ENCODE results near the gene PDZD2. TPM values are rescaled to one million over a fixed set of nuclear protein-coding genes. Genes with fewer than 3 reads are reported as not detected.

PDZD2 gene
- total RNA-seq, 2 experiments from 2014 or later = 0.42 TPM; not detected in 1

DNA sequence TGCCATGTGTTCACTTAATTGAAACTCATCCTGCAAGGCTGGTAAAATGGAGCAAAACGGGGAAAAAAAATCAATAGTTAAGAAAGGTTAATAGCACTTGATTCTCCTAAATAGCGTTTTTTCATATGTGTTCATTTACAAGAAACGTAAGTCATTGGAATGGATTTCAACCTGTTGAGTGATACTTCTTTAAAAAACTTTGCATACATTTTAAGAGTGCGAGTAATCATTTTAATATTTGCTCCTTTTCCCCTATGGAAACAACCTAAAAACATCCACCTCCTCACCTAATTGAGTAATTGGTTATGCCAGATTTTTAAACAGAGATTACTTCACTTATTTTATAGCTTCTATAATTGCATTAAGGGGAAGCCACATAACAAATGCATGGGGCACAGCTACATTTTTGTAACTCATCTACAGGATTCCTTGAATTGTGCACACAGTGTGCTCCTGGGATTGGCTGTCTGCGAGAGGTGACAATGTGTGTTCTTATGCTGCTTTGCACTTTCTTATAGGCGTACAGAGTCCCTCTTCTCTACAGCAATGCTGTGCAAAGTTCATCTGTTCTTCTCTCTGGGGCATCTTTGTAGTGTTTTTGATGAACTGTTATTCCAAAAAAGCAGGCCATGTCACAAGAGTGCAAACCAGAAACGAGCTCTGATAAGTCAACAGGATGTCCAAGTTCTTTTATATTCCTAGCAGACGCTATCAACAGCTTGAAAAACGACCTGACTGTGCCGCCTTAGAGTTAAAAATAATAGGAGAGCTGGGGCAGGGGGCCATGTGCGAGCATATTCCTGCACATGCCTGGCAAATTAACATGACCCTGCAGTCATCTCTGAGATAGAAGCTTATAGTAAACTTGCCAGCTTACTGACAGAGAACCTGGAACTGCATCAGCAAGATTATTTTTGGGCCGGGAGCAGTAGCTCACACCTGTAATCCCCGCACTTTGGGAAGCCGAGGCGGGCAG, 417.2 kb downstream of the PDZD2 start:
- no peaks in the 10 kb centered on the region for H3K27me3 Mint-ChIP-seq
- no peak overlapping the region for H3K4me3 Mint-ChIP-seq
- no peaks in the 10 kb centered on the region for H3K9me3 Mint-ChIP-seq
- no peaks in the 10 kb centered on the region for H3K4me1 Mint-ChIP-seq
- DNase-seq = no peak
- H3K36me3 Mint-ChIP-seq = no peaks in the 10 kb centered on the region
- no peak overlapping the region for H3K27ac Mint-ChIP-seq

DNA sequence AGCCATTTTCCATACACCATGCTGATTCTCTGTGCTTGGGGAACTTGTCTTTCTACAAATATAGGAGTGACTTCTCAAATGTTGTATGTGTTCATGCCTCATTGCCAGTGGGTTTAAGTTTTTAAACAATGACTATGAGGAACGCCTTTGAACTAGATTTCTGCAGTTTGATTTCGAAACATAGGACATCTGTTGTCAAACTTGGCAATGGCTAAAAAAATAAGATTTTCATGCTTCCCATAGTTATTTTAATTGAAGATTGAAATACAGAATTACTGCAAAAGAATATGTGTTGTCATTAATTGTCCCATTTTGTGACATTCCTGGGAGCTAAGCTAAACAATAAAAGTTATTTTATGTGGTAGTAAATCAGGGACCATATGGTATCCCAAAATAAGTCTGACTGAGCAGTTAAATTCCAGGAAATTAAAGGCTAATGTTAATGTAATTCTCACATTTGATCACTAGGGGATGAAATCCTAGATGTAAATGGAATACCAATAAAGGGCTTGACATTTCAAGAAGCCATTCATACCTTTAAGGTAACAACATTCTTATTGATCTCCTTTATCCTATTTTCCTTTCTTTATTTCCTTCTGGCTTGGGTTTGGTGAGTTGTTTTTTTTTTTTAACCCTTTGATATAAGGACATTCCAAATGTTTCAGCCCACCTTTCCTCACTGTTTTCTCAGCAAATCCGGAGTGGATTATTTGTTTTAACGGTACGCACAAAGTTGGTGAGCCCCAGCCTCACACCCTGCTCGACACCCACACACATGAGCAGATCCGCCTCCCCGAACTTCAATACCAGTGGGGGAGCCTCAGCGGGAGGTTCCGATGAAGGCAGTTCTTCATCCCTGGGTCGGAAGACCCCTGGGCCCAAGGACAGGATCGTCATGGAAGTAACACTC, 418.5 kb downstream of the PDZD2 start:
- Mint-ChIP-seq H3K36me3 (no peaks in the 10 kb centered on the region), H3K9me3 (no peaks in the 10 kb centered on the region), H3K27ac (no peak overlapping the region), H3K4me1 (peaks cover under 1% of the 10 kb centered on the region), H3K4me3 (no peak overlapping the region), H3K27me3 (no peaks in the 10 kb centered on the region)
- no peak for DNase-seq

DNA sequence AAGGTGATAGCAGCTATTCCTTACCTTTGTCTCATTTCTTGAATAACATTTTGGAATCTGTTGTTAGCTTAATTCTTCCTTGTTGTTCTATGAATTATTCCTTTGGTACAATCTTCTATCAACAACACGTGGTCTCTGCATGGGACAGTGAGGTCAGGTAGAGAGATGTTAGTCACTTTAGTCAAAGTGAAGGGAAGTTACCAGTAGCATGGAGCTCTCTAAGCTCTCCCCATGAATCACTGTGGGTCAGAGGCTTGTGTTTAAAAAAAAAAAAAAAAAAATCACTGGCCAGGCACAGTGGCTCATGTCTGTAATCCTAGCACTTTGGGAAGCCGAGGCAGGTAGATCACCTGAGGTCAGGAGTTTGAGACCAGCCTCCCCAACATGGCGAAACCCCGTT, 419.2 kb downstream of the PDZD2 start:
- DNase-seq = no peak
- Mint-ChIP-seq H3K4me1 (peaks cover 4% of the 10 kb centered on the region), H3K9me3 (no peaks in the 10 kb centered on the region), H3K4me3 (no peak overlapping the region), H3K27ac (no peak overlapping the region), H3K36me3 (no peaks in the 10 kb centered on the region), H3K27me3 (no peaks in the 10 kb centered on the region)

DNA sequence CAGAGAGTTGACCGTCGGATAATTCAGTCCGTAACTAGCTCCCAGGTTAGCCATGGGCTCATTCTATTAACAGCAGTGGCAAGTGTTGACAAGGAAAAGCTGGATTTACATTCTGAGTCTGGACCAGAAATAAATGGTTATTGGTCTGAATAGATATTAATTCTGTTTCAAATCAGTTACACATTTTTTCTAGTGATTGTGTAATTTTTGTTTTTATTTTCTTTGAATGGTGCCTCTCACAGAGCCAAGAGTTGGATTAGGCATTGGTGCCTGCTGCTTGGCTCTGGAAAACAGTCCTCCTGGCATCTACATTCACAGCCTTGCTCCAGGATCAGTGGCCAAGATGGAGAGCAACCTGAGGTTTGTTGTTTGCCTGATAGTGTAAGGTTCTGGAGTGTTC, 420.1 kb downstream of the PDZD2 start:
- no peak overlapping the region for H3K27ac Mint-ChIP-seq
- H3K27me3 Mint-ChIP-seq = no peaks in the 10 kb centered on the region
- DNase-seq = no peak
- H3K4me1 Mint-ChIP-seq = peaks cover 4% of the 10 kb centered on the region
- no peak overlapping the region for H3K4me3 Mint-ChIP-seq
- no peaks in the 10 kb centered on the region for H3K36me3 Mint-ChIP-seq
- H3K9me3 Mint-ChIP-seq = no peaks in the 10 kb centered on the region

GRCh38 chr5:32059761-32060530, 421.0 kb downstream of the PDZD2 start:
- no peak overlapping the region for H3K4me3 Mint-ChIP-seq
- no peak for DNase-seq
- H3K27me3 Mint-ChIP-seq = no peaks in the 10 kb centered on the region
- no peaks in the 10 kb centered on the region for H3K9me3 Mint-ChIP-seq
- H3K36me3 Mint-ChIP-seq = no peaks in the 10 kb centered on the region
- H3K27ac Mint-ChIP-seq = no peak overlapping the region
- H3K4me1 Mint-ChIP-seq = peaks cover 4% of the 10 kb centered on the region

DNA sequence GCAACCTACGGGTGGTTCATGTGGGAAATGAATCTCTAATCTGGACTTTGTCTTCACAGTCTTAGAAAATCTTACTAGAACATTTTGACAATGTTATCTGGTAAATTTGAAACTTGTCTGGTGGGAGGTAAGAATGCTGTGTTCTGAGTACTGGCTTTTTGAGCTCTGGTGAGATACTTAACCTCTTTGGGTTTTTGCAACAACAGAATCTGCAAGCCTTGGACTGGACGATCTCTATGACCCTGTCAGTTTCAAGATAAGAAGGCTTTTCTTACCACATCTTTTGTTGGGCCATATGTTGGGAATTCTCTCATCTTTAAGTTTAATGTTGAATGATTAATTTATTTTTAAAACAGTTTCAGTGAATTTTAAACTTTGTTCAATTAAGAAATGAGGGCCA, 422.3 kb downstream of the PDZD2 start:
- H3K4me1 Mint-ChIP-seq = peaks cover 4% of the 10 kb centered on the region
- no peak for DNase-seq
- H3K27me3 Mint-ChIP-seq = no peaks in the 10 kb centered on the region
- H3K27ac Mint-ChIP-seq = no peak overlapping the region
- no peaks in the 10 kb centered on the region for H3K9me3 Mint-ChIP-seq
- no peak overlapping the region for H3K4me3 Mint-ChIP-seq
- no peaks in the 10 kb centered on the region for H3K36me3 Mint-ChIP-seq

- H3K27me3 Mint-ChIP-seq = no peaks in the 10 kb centered on the region
- H3K4me1 Mint-ChIP-seq = peaks cover 6% of the 10 kb centered on the region
- H3K36me3 Mint-ChIP-seq = no peaks in the 10 kb centered on the region
- no peak overlapping the region for H3K27ac Mint-ChIP-seq
- no peak for DNase-seq
- no peak overlapping the region for H3K4me3 Mint-ChIP-seq
- no peaks in the 10 kb centered on the region for H3K9me3 Mint-ChIP-seq
Observed at GRCh38 chr5:32066448-32066847, 427.5 kb downstream of the PDZD2 start.

- no peak overlapping the region for H3K27ac Mint-ChIP-seq
- H3K36me3 Mint-ChIP-seq = no peaks in the 10 kb centered on the region
- H3K27me3 Mint-ChIP-seq = no peaks in the 10 kb centered on the region
- DNase-seq = no peak
- no peaks in the 10 kb centered on the region for H3K9me3 Mint-ChIP-seq
- H3K4me3 Mint-ChIP-seq = no peak overlapping the region
- H3K4me1 Mint-ChIP-seq = peaks cover 3% of the 10 kb centered on the region
Observed at GRCh38 chr5:32067774-32068470, 429.0 kb downstream of the PDZD2 start.

- Mint-ChIP-seq H3K27ac (no peak overlapping the region), H3K4me3 (no peak overlapping the region), H3K36me3 (no peaks in the 10 kb centered on the region), H3K4me1 (peaks cover 3% of the 10 kb centered on the region), H3K27me3 (no peaks in the 10 kb centered on the region), H3K9me3 (no peaks in the 10 kb centered on the region)
- no peak for DNase-seq
Observed at GRCh38 chr5:32068561-32068960, 429.6 kb downstream of the PDZD2 start.

DNA sequence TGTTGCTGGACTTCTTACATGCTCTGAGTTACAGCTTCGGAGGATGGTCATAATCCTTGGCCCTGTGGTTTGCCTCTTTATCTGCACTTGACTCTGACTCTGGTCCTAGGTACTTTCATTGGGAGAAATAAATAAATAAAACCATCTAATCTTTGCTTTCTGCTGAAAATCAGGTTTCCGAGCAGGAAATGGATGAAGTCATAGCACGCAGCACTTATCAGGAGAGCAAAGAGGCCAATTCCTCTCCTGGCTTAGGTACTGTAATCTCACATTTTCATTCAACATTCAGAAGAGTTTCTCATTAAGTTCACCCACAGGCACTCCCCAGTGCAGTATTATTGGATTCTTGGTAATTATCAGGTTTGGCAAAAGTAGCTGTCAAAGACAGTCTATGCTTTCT, 430.5 kb downstream of the PDZD2 start:
- Mint-ChIP-seq H3K36me3 (no peaks in the 10 kb centered on the region), H3K27me3 (no peaks in the 10 kb centered on the region), H3K9me3 (no peaks in the 10 kb centered on the region), H3K4me3 (no peak overlapping the region), H3K4me1 (peaks cover 3% of the 10 kb centered on the region), H3K27ac (no peak overlapping the region)
- DNase-seq = no peak

DNA sequence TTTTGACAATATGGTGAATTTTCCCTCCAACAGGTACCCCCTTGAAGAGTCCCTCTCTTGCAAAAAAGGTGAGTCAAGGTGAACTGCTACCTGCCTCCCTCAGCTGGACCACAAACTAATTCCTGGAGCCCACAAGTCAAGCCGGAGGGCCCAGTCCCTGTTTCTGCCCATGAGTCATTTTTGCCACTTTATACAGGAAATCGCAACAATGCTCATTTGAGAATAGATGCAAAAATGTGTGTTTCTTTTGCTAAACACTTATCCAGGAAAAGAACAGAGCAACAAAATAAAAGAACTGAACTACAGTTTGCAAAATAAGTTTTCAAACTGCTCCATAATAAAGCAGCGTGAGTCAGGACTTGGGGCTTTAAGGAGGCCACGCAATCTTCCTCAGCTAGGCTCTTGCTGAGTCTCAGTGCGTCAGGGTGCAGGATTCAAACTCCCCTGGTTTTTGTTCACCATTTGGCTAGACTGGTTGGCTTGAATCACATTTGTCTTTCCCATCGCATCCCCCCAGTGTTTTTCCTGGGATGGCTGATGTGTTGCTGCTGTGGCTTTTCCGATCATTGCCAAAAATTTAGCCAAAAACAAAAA, 432.5 kb downstream of the PDZD2 start:
- no peaks in the 10 kb centered on the region for H3K9me3 Mint-ChIP-seq
- DNase-seq = no peak
- no peak overlapping the region for H3K27ac Mint-ChIP-seq
- H3K36me3 Mint-ChIP-seq = no peaks in the 10 kb centered on the region
- peaks cover 3% of the 10 kb centered on the region for H3K4me1 Mint-ChIP-seq
- no peaks in the 10 kb centered on the region for H3K27me3 Mint-ChIP-seq
- no peak overlapping the region for H3K4me3 Mint-ChIP-seq

GRCh38 chr5:32072054-32072453, 433.1 kb downstream of the PDZD2 start:
- H3K9me3 Mint-ChIP-seq = no peaks in the 10 kb centered on the region
- no peaks in the 10 kb centered on the region for H3K36me3 Mint-ChIP-seq
- no peak overlapping the region for H3K4me3 Mint-ChIP-seq
- no peak overlapping the region for H3K27ac Mint-ChIP-seq
- H3K27me3 Mint-ChIP-seq = no peaks in the 10 kb centered on the region
- peaks cover 3% of the 10 kb centered on the region for H3K4me1 Mint-ChIP-seq
- DNase-seq = no peak

- no peak for DNase-seq
- Mint-ChIP-seq H3K27me3 (no peaks in the 10 kb centered on the region), H3K9me3 (no peaks in the 10 kb centered on the region), H3K4me3 (no peak overlapping the region), H3K4me1 (peaks cover 5% of the 10 kb centered on the region), H3K36me3 (no peaks in the 10 kb centered on the region), H3K27ac (no peak overlapping the region)
Observed at GRCh38 chr5:32074401-32074800, 435.5 kb downstream of the PDZD2 start.
